H1 (cell line): Measurements from ENCODE around the gene SMARCB1. TPM values are rescaled to one million over a fixed set of nuclear protein-coding genes. Genes with fewer than 3 reads are reported as not detected.

Source experiments
- CTCF ChIA-PET: fragments of 300-600 bp; sonication (Branson Sonifier 250); formaldehyde crosslinking; loops from one replicate; lab custom pipeline; 2021; ENCODE audit not compliant: partially characterized antibody; lab: Charles Lee
- POLR2A ChIA-PET: fragments of 300-600 bp; sonication (Branson Sonifier 250); formaldehyde crosslinking; loops from one replicate; lab custom pipeline; 2021; ENCODE audit warnings: inconsistent platforms; ENCODE audit not compliant: partially characterized antibody; lab: Charles Lee
- DNase-seq, 2 experiments: peaks; one replicate each; pipeline versions ENCODE4 v3.0.0 to v3.0.0-alpha.2; 2010 to 2022; ENCODE audit warnings: low spot score in 2 of 2, low read depth in 1 of 2, mixed read lengths in 1 of 2
- FAIRE-seq: peaks from 2 replicates; lab custom pipeline; 2011; peaks lifted over from hg19 to GRCh38; lab: Jason Lieb, UNC
- H2AFZ ChIP-seq: 2 replicates; pipeline ENCODE4 v1.8.1; 2012; ENCODE audit warnings: low read length, inconsistent platforms
- H2AK5ac ChIP-seq: 2 replicates; pipeline ENCODE4 v1.6.1; 2013; ENCODE audit warnings: low read depth, low read length
- H2BK120ac ChIP-seq: replicated peaks from 2 replicates; pipeline ENCODE3; 2013; ENCODE audit warnings: low read depth, low read length, inconsistent platforms
- H2BK12ac ChIP-seq: 2 replicates; pipeline ENCODE4 v1.6.1; 2013; ENCODE audit warnings: low read depth, low read length
- H2BK15ac ChIP-seq: 2 replicates; pipeline ENCODE4 v1.6.1; 2013; ENCODE audit warnings: low read length
- H2BK20ac ChIP-seq: 2 replicates; pipeline ENCODE4 v1.6.1; 2013; ENCODE audit warnings: low read length
- H2BK5ac ChIP-seq: 2 replicates; pipeline ENCODE4 v1.6.1; 2013; ENCODE audit warnings: low read depth, low read length
- H3K14ac ChIP-seq: 2 replicates; pipeline ENCODE4 v1.6.1; 2013; ENCODE audit warnings: inconsistent platforms; ENCODE audit not compliant: insufficient read length
- H3K18ac ChIP-seq: 2 replicates; pipeline ENCODE4 v1.6.1; 2013; ENCODE audit warnings: low read length; ENCODE audit errors: extremely low read depth
- H3K23ac ChIP-seq: 2 replicates; pipeline ENCODE4 v1.6.1; 2013; ENCODE audit warnings: inconsistent platforms; ENCODE audit not compliant: insufficient read length
- H3K23me2 ChIP-seq: 2 replicates; pipeline ENCODE4 v1.6.1; 2013; ENCODE audit warnings: low read depth, low read length
- H3K27ac ChIP-seq: 2 replicates; pipeline ENCODE4 v1.6.1; 2011; ENCODE audit warnings: low read depth, low read length, inconsistent platforms
- H3K27me3 ChIP-seq, 4 experiments: replicated peaks in 1 of 4; 1 replicate in 1 of 4; 2 replicates in 3 of 4; pipeline versions ENCODE4 v1.6.1 to v1.8.1; 2011 to 2013; ENCODE audit warnings: low read length in 3 of 4, mild to moderate bottlenecking in 3 of 4, inconsistent platforms in 2 of 4, mixed read lengths in 2 of 4, moderate library complexity in 1 of 4; ENCODE audit not compliant: control insufficient read depth in 3 of 4, insufficient read depth in 3 of 4; ENCODE audit errors: extremely low read depth in 1 of 4
- H3K36me3 ChIP-seq, 4 experiments: 2 replicates each; pipeline versions ENCODE4 v1.6.1 to v1.8.1; 2011 to 2013; ENCODE audit warnings: mild to moderate bottlenecking in 4 of 4, low read length in 3 of 4, moderate library complexity in 2 of 4, control low read depth in 1 of 4, inconsistent platforms in 1 of 4; ENCODE audit not compliant: insufficient read depth in 4 of 4, control insufficient read depth in 2 of 4
- H3K4ac ChIP-seq: replicated peaks from 2 replicates; pipeline ENCODE3; 2013; ENCODE audit warnings: low read length, low read depth, mixed read lengths, inconsistent platforms; ENCODE audit not compliant: insufficient read length
- H3K4me1 ChIP-seq, 4 experiments: replicated peaks in 1 of 4; 1 replicate in 1 of 4; 2 replicates in 3 of 4; pipeline versions ENCODE4 v1.6.1 to v1.8.1; 2011 to 2013; ENCODE audit warnings: low read length in 3 of 4, inconsistent platforms in 2 of 4, mixed read lengths in 1 of 4; ENCODE audit not compliant: insufficient read depth in 4 of 4, control insufficient read depth in 3 of 4
- H3K4me2 ChIP-seq, 2 experiments: 2 replicates each; pipeline versions ENCODE4 v1.6.1 to v1.8.1; 2011 to 2013; ENCODE audit warnings: low read depth in 2 of 2, low read length in 2 of 2, control low read depth in 1 of 2, inconsistent platforms in 1 of 2, mild to moderate bottlenecking in 1 of 2; ENCODE audit not compliant: insufficient read depth in 1 of 2
- H3K4me3 ChIP-seq, 4 experiments: fragments of 200-600, 300-600 bp in 1 of 4; sonication (generic), shearing (Covaris generic), sonication (Bioruptor Twin) in 1 of 4; 2 replicates each; pipeline versions ENCODE4 v1.5.1 to v1.8.1; 2011 to 2016; ENCODE audit warnings: low read length in 4 of 4, low read depth in 3 of 4, control low read depth in 2 of 4, inconsistent platforms in 2 of 4, mild to moderate bottlenecking in 2 of 4, mixed read lengths in 1 of 4, moderate library complexity in 1 of 4; ENCODE audit not compliant: insufficient read depth in 2 of 4; ENCODE audit errors: extremely low read depth in 1 of 4
- H3K56ac ChIP-seq: replicated peaks from 2 replicates; pipeline ENCODE3; 2013; ENCODE audit warnings: low read depth, mild to moderate bottlenecking, mixed read lengths, low read length, inconsistent platforms; ENCODE audit not compliant: insufficient read length
- H3K79me1 ChIP-seq: 2 replicates; pipeline ENCODE4 v1.6.1; 2013; ENCODE audit warnings: low read depth, low read length, control low read depth
- H3K79me2 ChIP-seq, 2 experiments: 2 replicates each; pipeline versions ENCODE4 v1.6.1 to v1.8.1; 2012 to 2013; ENCODE audit warnings: low read length in 2 of 2, mild to moderate bottlenecking in 2 of 2, inconsistent platforms in 1 of 2; ENCODE audit not compliant: insufficient read depth in 2 of 2, control insufficient read depth in 1 of 2
- H3K9ac ChIP-seq, 4 experiments: replicated peaks in 1 of 4; 1 replicate in 1 of 4; 2 replicates in 3 of 4; pipeline versions ENCODE4 v1.6.1 to v1.8.1; 2011 to 2013; ENCODE audit warnings: low read depth in 3 of 4, low read length in 3 of 4, control low read depth in 2 of 4, mild to moderate bottlenecking in 2 of 4, moderate library complexity in 2 of 4, inconsistent platforms in 1 of 4; ENCODE audit errors: extremely low read depth in 1 of 4
- H3K9me3 ChIP-seq, 2 experiments: 2 replicates each; pipeline versions ENCODE4 v1.6.1 to v1.8.1; 2012 to 2013; ENCODE audit warnings: mild to moderate bottlenecking in 2 of 2, moderate library complexity in 2 of 2, control low read depth in 1 of 2, inconsistent platforms in 1 of 2, low read depth in 1 of 2, low read length in 1 of 2, mixed read lengths in 1 of 2; ENCODE audit not compliant: insufficient read depth in 2 of 2
- H4K20me1 ChIP-seq, 2 experiments: replicated peaks in 1 of 2; 2 replicates each; pipeline versions ENCODE3 to v1.8.1; 2011 to 2013; ENCODE audit warnings: inconsistent platforms in 2 of 2, low read length in 2 of 2, mild to moderate bottlenecking in 1 of 2; ENCODE audit not compliant: insufficient read depth in 2 of 2, control insufficient read depth in 1 of 2
- H4K5ac ChIP-seq: 2 replicates; pipeline ENCODE4 v1.6.1; 2013; ENCODE audit warnings: low read length, low read depth, mixed read lengths, inconsistent platforms; ENCODE audit not compliant: insufficient read length
- H4K8ac ChIP-seq: 2 replicates; pipeline ENCODE4 v1.8.0; 2013; ENCODE audit warnings: mild to moderate bottlenecking, moderate library complexity, low read length, inconsistent platforms; ENCODE audit not compliant: insufficient read depth; ENCODE audit errors: extremely low read depth
- H4K91ac ChIP-seq: replicated peaks from 2 replicates; pipeline ENCODE3; 2013; ENCODE audit warnings: low read length, mixed read lengths, inconsistent platforms; ENCODE audit not compliant: insufficient read length
- RXRA ChIP-seq: IDR thresholded peaks from 2 replicates; pipeline ENCODE4 v1.6.1; 2011; ENCODE audit warnings: low read depth, mild to moderate bottlenecking, low read length, moderate library complexity; ENCODE audit not compliant: insufficient read depth
- WGBS, 2 experiments: shearing (Covaris generic) in 1 of 2; methylation state at CpG; one replicate each; pipeline versions ENCODE4 v1.1.6 to v1.1.7; 2013 to 2015; ENCODE audit warnings: low lambda C conversion rate in 2 of 2, mixed read lengths in 2 of 2, inconsistent platforms in 1 of 2, low coverage in 1 of 2, missing lambda C conversion rate in 1 of 2; ENCODE audit not compliant: insufficient replicate concordance in 2 of 2, insufficient coverage in 1 of 2, insufficient read length in 1 of 2; ENCODE audit errors: extremely low coverage in 1 of 2, missing lambda C conversion rate in 1 of 2; 5-methylcytosine and 5-hydroxymethylcytosine counted together
- polyA plus RNA-seq, 7 experiments: library from polyadenylated mRNA; depleted of rRNA in 3 of 7; stranded (reverse) in 5 of 7; unstranded in 2 of 7; fragments of >200 nt in 5 of 7; fragments of 200-250 nt in 2 of 7; gene quantifications; 1 replicate in 5 of 7; 2 replicates in 1 of 7; 4 replicates in 1 of 7; pipeline versions ENCODE4 v1.2.1 to v1.2.3, GENCODE V29; 2011 to 2013; ENCODE audit warnings: missing spikeins in 2 of 7, mixed read lengths in 2 of 7
- total RNA-seq: library from RNA; stranded (reverse); fragmentation: NEBNext Ultra II Directional; extraction: Animal tissue kit (Norgen Biotek cat#: 25700); gene quantifications from 2 replicates; pipeline ENCODE4 v1.2.1, GENCODE V29; 2021
- TF ChIP-seq, protein P1 (sequence below), 3 experiments: IDR thresholded peaks; 1 replicate in 2 of 3; 2 replicates in 1 of 3; pipeline versions ENCODE4 v1.5.1 to v1.6.1; 2011; ENCODE audit warnings: low read length in 3 of 3, mild to moderate bottlenecking in 3 of 3, inconsistent platforms in 2 of 3, low read depth in 1 of 3, moderate library complexity in 1 of 3; ENCODE audit not compliant: insufficient read depth in 1 of 3; ENCODE audit errors: control extremely low read depth in 1 of 3

SMARCB1 gene
- total and polyA plus RNA-seq, 2 of the 8 experiments (the other 6 are each of a cell fraction or from before 2014, with no cell fraction given): 116 to 145 TPM

DNA sequence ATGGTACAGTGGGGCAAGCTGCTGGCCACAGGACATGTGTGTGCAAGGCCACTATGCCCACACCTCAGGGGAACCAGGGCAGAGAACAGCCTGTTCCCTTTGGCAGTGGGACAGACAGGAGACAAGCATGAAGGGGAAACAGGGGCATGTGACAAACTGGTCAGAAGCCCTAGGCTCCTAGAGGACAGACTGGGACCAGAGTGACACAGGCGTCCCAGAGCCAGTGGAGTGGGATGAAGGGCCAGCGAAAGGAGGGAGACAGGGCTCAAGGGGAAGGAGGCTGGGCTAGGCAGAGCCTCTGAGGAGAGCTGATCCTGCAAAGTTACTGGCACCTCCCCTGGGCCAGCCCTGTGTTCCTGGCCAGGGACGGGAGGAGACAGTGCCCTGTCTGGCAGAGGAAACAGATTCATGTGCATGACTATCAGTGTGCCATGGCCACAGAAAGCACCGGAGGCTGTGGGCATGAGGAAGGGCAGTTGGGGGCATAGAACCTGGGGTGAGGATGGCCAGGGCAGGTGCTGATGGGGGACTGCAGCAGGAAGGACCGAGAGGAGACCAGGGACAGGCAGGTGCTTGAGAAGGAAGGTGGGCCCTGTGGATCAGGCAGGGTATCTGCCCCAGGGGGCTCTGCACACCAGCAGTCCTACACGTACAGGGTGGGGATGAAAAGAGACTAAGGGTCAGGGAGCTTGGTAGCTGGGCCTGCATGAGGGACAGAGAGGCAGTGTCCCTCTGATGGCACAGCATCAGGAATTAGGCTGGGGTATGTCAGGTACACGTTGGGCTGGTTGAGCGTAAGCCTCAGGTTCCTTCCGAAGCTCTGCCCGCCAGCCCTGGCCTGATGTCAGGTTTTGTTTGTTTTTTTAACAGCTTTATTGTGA is 42.3 kb downstream of the SMARCB1 start:
- Histone ChIP-seq H3K23me2 (no peaks in the 10 kb centered on the region), H4K5ac (no peak overlapping the region), H3K23ac (no peak overlapping the region), H2AFZ (no peak overlapping the region), H3K18ac (no peak overlapping the region), H3K36me3 (peaks cover 13 to 43% (median 21%) of the 10 kb centered on the region in 4 experiments; a peak in 7 of 8 replicates), H4K20me1 (peaks cover 6 to 19% of the 10 kb centered on the region in 2 experiments), H3K4me2 (no peak overlapping the region), H3K4ac (no peak overlapping the region), H3K56ac (no peak overlapping the region), H3K9me3 (no peaks in the 10 kb centered on the region), H3K79me1 (peaks cover 4% of the 10 kb centered on the region; the same call in 1 of the 2 replicates), H3K4me3 (no peak overlapping the region), H3K27ac (no peak overlapping the region), H2BK120ac (no peak overlapping the region), H3K9ac (no peak overlapping the region; a peak in 2 of 7 replicates), H2AK5ac (no peak overlapping the region), H2BK12ac (no peak overlapping the region), H2BK5ac (peak overlapping the region; percentile 0; the same call in 1 of the 2 replicates), H2BK20ac (no peak overlapping the region), H3K4me1 (no peaks in the 10 kb centered on the region), H2BK15ac (no peak overlapping the region), H3K79me2 (no peaks in the 10 kb centered on the region; a peak in 1 of 4 replicates), H3K27me3 (no peaks in the 10 kb centered on the region; a peak in 1 of 7 replicates), H3K14ac (no peak overlapping the region), H4K91ac (no peak overlapping the region), H4K8ac (no peak overlapping the region)
- POLR2A ChIA-PET: interaction anchor here (1.0 to 1.1 kb wide), 2 partner anchors 9 to 15 kb away, joined by 3 read pairs; no protein-coding TSS in a partner anchor
- CTCF ChIA-PET: interaction anchor here (0.9 to 2.5 kb wide), 3 partner anchors 16 to 58 kb away, joined by 3 to 11 read pairs (median 4); no protein-coding TSS in a partner anchor
- 92% methylated on average over 10 of the region's 10 CpGs; no CpG with 5 or more reads in 1 of the 2 experiments for WGBS, 2 experiments
- DNase-seq (no peak), FAIRE-seq (no peak)
- TF ChIP-seq, protein P1, sequence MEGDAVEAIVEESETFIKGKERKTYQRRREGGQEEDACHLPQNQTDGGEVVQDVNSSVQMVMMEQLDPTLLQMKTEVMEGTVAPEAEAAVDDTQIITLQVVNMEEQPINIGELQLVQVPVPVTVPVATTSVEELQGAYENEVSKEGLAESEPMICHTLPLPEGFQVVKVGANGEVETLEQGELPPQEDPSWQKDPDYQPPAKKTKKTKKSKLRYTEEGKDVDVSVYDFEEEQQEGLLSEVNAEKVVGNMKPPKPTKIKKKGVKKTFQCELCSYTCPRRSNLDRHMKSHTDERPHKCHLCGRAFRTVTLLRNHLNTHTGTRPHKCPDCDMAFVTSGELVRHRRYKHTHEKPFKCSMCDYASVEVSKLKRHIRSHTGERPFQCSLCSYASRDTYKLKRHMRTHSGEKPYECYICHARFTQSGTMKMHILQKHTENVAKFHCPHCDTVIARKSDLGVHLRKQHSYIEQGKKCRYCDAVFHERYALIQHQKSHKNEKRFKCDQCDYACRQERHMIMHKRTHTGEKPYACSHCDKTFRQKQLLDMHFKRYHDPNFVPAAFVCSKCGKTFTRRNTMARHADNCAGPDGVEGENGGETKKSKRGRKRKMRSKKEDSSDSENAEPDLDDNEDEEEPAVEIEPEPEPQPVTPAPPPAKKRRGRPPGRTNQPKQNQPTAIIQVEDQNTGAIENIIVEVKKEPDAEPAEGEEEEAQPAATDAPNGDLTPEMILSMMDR (IDR thresholded peaks at IDR 0.05; ENCODE audit: control extremely low read depth in 1 of 3, insufficient read depth in 1 of 3, low read depth in 1 of 3, low read length in 3 of 3): no peak
- TF ChIP-seq RXRA: no peak
